Activated CD8-positive, alpha-beta memory T cell treated with anti-CD3 and anti-CD28 coated beads, Interleukin-2, amount 50 U/mL, for 24 hours (primary cell): ENCODE data around the gene FUOM.

Experiments used
- DNase-seq: peaks from one replicate; pipeline ENCODE4 v3.0.0-alpha.2; 2020; ENCODE audit errors: extremely low read depth

Gene FUOM

GRCh38 chr10:133312016-133312768, 45.6 kb downstream of the FUOM start:
- no peak for DNase-seq

- no peak for DNase-seq
Observed at GRCh38 chr10:133311570-133311969, 46.2 kb downstream of the FUOM start.

DNA sequence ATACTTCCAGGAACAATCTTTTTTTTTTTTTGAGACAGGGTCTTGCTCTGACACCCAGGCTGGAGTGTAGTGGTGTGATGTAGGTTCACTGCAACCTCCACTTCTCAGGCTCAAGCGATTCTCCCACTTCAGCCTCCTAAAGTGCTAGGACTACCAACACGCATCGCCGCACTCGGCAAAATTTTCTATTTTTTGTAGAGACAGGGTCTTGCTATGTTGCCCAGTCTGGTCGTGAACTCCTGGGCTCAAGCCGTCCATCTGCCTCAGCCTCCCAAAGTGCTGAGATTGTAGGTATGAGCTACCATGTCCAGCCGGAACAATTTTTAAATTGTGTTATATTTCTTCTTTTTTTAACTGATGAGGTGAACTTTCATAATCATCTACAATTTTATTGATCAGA, 47.0 kb downstream of the FUOM start:
- no peak for DNase-seq

GRCh38 chr10:133310399-133310755, 47.4 kb downstream of the FUOM start:
- DNase-seq, result no peak

DNA sequence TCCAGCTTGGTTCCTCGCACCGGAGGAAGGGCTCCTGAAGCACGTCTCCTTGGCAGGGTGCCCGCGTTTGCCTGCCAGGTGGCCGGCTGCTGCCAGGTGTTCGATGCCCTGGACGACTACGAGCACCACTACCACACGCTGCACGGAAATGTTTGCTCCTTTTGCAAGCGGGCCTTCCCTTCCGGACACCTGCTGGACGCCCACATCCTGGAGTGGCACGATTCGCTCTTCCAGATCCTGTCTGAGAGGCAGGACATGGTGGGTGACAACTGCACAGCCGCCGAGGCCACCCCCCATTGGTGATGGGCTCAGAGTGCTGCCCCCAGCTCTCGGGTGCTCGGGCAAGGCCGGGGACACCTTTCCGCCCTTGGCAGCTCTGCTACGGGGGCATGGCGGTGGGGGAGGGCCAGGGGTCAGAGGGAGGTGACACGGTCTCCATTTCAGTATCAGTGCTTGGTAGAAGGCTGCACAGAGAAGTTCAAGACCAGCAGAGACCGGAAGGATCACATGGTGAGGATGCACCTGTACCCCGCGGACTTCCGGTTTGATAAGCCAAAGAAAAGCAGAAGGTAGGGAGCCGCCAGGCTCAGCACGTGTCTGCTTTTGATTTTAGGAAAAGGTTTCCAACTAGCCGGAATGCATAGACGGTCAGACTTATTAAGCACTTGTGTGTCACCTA, 48.0 kb downstream of the FUOM start:
- no peak for DNase-seq

DNA sequence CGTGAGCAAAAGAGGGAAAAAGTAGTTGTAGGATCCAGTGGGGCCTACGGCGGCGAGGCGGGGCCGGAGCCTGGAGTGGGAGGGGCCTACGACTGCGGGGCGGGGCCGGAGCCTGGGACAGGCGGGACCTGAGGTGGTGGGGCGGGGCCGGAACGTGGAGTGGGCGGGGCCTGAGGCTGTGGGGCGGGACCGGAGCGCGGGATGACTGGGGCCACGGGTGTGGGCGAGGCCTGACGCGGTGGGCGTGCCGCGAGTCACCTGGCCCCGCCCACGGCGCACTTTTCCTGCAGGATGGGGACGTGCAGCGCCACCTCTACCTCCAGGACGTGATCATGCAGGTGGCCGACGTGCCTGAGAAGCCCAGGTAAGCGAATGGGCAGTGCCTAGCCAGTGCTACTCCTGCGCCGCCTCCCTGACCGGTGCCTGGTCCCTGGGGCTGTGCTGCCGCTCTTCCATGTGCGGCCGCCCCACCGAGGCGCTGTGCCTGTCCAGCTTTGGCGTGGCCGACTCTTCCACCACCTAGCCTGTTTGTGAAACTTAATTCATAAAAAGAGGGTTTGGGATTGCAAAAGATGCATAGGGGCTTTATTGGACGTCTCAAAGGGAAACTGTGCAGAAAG, 48.6 kb downstream of the FUOM start:
- DNase-seq, result peak; percentile 75

GRCh38 chr10:133308421-133309099, 49.3 kb downstream of the FUOM start, which contains the start of the genes TUBGCP2 and ZNF511:
Gene TUBGCP2, minus strand, starts transcription at chr10:133308872. Its CDS starts 5,931 bp downstream, at chr10:133302941.
Gene ZNF511, plus strand, starts transcription at chr10:133308914. Its CDS starts 30 bp downstream, at chr10:133308944.
- peak; percentile 63 for DNase-seq

GRCh38 chr10:133307776-133308420, 49.9 kb downstream of the FUOM start:
- DNase-seq, result peak; percentile 62

- DNase-seq, result no peak
Observed at GRCh38 chr10:133306941-133307379, 50.9 kb downstream of the FUOM start.

DNA sequence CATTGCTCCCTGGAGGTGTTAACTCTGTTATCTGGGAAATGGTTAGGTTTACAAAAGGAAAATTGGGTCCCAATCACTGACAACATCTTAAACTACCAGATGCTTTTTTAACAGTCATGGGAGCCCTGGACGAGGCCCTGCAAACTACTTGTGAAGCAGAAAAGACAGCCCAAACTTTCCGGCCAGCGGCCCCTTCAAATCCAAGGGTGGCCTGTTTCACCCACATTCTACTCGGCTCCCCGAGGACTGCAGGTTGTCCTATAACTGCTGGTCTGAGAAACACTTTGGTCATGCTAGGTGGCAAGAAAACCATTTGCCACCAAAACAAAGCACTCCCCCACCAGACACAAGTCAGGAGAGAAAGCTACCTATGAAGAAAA, 51.7 kb downstream of the FUOM start:
- no peak for DNase-seq
